CD4-positive, alpha-beta T cell treated with Interleukin-12 subunit alpha and Interleukin-12 subunit beta, for 1 hour (primary cell): ENCODE data around the gene PAQR9.
"Not testable (repeated sequence)": the region's sequence is repeated elsewhere in the genome, so short reads cannot be mapped to it uniquely, and the experiment has no call there.

Experiments used
- DNase-seq: peaks from one replicate; pipeline ENCODE4 v3.0.0-alpha.2; 2020

Gene PAQR9

GRCh38 chr3:142963516-142964448, at the start of gene PAQR9:
Gene PAQR9 (minus strand): TSS chr3:142963674. CDS start chr3:142963336, 338 bp downstream.
- DNase-seq: no peak

GRCh38 chr3:143011705-143012104, 48.2 kb upstream of the PAQR9 start:
- DNase-seq: no peak

- no peak for DNase-seq
Measured at GRCh38 chr3:143010024-143010423, 46.5 kb upstream of the PAQR9 start.

DNA sequence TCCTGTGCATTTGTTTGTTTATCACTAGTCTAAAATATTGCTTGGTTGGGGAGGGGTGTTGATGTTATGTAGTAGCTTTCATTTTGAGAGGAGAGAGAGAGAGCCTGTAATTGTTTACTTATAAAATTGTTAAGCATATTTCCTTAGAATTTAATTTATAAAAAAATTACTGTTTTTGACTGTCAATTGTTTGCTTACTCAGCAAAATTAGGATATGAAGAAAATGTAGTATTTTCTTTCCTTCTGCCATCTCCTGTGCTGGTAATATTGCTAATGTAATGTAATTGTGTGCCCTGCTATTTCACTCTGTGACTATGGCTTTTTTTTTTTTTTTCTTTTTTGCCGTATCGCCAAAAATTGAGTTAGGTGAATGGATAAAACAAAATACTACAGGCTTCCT, 41.3 kb upstream of the PAQR9 start:
- DNase-seq: no peak

DNA sequence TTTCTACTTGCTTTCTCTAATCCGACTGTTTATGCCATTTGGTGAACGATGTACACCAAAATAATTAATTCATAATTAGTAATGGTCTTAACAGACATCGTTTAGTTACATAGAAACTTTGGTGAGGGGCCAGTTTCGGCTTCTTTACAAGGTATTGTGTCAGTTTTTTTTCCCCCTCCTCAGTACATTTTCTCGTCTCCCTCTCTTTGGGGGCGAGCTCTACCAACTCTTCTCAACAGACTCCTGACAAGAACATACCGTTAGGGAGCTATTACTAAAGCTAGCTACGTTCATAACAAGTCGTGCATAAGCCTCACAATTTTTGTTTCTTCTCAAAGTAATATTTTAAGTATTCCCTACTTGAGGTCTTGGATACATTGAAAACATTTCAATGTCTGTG, 39.3 kb upstream of the PAQR9 start:
- DNase-seq: no peak

GRCh38 chr3:143002083-143002712, 38.7 kb upstream of the PAQR9 start:
- peak; percentile 17 for DNase-seq

DNA sequence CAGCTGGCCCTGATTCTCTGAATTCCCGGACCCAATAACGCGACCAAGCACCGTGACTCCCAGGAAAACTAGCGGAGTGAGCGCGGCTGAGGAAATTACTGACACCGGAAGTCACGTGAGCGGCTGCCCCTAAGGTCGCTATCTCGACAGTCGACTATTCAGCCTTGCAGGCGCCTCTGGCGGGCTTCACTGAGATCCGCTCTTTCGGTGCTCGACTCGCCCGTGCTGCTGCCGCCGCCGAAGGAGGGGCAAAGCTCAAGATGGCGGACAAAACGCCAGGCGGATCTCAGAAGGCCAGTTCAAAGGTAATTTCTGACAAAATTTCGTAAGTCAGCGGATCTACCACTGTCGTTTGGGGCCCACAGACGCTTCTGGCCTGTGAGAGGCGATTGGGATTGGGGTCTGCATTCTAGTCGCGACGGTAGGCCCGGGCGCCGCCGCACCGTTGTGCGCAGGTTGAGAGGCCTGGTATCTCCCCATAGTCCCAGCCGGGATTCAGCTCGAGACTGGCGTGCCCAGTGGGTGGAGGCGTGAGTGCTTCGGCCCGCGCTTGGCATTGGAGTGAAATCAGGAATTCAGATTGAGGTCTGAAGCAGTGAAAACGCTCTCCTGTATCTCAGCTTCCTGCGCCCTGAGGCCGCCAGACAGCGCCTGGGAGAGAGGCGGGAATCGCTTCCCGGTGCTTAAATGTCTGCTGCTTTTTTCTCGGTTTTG, 38.1 kb upstream of the PAQR9 start, which contains the start of gene U2SURP:
U2SURP (plus strand) TSS at position 202 of the 714 bp plus-strand sequence; CDS start at position 261, 59 bp downstream.
- peak; percentile 93 for DNase-seq

GRCh38 chr3:143001034-143001368, 37.5 kb upstream of the PAQR9 start:
- no peak for DNase-seq

- no peak for DNase-seq
Measured at GRCh38 chr3:143000528-143000927, 37.1 kb upstream of the PAQR9 start.

DNA sequence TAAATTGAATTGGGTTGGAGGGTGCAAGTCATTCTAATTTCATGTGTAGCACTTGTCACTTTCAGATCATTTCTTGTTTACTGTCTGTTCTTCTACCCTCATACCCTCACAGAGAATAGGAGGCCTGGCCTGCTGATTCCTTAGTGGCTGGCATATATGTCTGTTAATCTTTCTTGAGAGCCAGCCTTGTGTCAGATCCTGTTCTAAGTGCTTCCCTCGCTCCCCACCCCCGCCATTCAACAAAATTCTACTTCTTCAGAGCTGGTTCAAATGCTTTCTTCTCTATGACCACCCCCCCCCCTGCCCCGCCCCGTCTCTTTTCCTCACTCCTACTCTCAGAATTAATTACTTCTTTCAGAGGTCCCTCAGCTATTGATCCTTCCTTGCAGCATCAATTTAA, 36.4 kb upstream of the PAQR9 start:
- DNase-seq: no peak

GRCh38 chr3:142998439-142998838, 35.0 kb upstream of the PAQR9 start:
- no peak for DNase-seq

- DNase-seq: no peak
Measured at GRCh38 chr3:142997330-142997729, 33.9 kb upstream of the PAQR9 start.

DNA sequence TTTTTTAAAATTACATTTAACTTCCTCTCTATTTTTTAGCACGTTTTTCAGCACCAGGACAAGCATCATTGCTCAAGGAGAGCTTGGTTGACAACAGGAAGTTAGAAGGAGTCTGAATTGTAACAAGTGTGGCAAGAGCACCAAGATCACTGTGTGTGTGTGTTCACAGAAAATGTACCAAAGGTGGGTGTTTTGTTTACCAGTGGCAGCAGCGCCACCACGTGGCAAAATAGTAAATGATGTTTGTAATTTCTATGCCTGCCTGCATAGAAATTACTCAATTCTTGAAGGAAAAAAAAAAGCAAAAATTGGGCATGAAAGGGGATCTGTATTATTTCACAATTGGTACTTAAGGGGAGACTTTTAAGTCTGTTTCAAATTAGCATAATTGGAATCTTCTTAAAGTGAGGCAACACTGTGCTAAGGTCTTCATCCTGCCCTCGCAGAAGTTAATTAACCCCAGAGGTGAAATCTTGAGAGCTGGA, 30.5 kb upstream of the PAQR9 start:
- peak; percentile 68 for DNase-seq

DNA sequence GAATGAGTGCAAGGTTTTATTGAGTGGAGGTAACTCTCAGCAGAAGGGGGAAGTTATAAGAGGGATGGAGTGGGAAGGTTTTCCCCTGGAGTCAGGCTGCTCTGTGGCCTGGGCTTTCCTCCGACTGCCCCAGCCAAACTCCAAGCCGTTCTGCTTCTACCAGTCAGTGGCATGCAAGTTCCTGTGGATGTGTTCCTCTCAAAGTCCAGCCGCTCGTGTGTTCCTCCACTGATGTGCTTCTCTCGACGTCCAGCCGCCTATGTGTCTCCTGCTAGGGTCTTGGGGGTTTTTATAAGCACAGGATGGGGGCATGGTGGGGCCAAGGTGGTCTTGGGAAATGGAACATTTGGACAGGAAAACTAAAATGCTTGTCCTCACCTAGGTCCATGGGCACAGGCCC, 28.8 kb upstream of the PAQR9 start:
- no peak for DNase-seq

- DNase-seq: no peak
Measured at GRCh38 chr3:142990721-142991120, 27.2 kb upstream of the PAQR9 start.

DNA sequence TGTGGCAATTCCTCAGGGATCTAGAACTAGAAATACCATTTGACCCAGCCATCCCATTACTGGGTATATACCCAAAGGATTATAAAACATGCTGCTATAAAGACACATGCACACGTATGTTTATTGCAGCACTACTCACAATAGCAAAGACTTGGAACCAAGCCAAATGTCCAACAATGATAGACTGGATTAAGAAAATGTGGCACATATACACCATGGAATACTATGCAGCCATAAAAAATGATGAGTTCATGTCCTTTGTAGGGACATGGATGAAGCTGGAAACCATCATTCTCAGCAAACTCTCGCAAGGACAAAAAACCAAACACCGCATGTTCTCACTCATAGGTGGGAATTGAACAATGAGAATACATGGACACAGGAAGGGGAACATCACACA, 25.4 kb upstream of the PAQR9 start:
- DNase-seq: not testable (repeated sequence)

- DNase-seq: not testable (repeated sequence)
Measured at GRCh38 chr3:142988221-142988620, 24.7 kb upstream of the PAQR9 start.

GRCh38 chr3:142987707-142988106, 24.2 kb upstream of the PAQR9 start:
- DNase-seq: no peak

GRCh38 chr3:142987080-142987700, 23.7 kb upstream of the PAQR9 start:
- DNase-seq: peak; percentile 54

DNA sequence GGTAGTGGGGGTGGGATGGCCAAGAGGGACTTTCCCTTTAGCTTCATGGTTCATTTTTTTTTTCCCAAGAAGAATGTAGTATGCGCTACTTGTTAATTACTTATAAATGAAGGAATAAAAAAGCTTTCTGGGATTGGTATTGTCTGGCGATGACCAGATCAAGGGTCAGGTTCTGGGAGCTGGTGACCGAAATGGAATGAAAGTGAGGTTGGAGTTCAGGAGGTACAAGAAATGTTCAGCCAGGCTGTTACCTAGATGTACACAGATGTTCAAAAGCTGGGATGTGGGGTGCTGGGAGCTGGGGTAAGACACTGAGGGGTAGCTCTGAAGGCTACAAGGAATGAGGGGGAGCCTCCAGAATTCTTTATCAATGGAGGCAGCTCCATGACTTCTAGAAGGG, 20.8 kb upstream of the PAQR9 start:
- DNase-seq: no peak

- DNase-seq: no peak
Measured at GRCh38 chr3:142983318-142983717, 19.8 kb upstream of the PAQR9 start.

DNA sequence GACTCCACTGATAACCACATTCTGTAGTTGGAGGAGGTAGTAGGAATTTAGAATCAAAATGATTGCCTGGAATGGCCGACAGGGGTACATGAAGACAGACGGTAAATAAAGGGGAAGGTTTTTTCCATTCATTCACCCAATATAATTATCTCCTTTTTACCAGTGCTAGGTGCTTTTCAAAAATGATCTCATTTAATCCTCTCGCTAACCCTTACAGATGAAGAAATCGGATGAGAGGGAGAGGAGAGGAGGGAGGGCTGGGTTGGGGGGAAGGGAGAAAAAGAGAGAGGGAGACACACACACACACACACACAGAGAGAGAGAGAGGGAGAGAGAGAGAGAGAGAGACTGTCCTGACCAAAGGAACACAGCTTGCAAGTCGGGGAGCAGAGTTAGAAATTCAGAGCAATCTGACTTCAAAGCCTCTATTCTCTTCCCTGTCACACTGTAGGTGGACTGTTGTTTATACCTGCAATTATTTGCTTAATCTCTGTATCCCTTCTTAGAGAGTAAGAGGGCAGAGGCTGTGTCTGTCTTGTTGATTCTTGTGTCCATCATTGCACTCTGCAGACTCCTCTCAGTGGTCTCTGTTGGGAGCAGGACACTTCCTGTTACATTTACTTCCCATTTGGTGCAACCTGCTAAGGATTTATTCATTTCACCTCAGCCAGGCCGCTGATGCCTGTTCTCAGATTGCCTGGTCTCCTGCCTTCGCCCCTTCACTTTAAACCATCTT, 18.7 kb upstream of the PAQR9 start:
- DNase-seq: no peak
